SK-N-SH (cell line): ENCODE measurements around the gene ARID1B. TPM values are rescaled to one million over a fixed set of nuclear protein-coding genes. Genes with fewer than 3 reads are reported as not detected.

ENCODE experiments used
- CTCF ChIA-PET: fragments of 300-600, 350-600 bp; formaldehyde crosslinking; extraction: SDS; loops from one replicate; lab custom pipeline; 2021; lab: Yijun Ruan, JAX
- POLR2A ChIA-PET: fragments of 350-600 bp; sonication (Branson Sonifier 250); formaldehyde crosslinking; extraction: SDS; loops from one replicate; lab custom pipeline; 2020; ENCODE audit warnings: antibody characterized with exemption, inconsistent platforms; lab: Yijun Ruan, JAX
- DNase-seq: peaks from one replicate; pipeline ENCODE4 v3.0.0; 2012
- H2AFZ ChIP-seq: fragments of 200-600 bp; sonication (generic); 2 replicates; pipeline ENCODE4 v1.8.1; 2016; ENCODE audit warnings: antibody characterized with exemption, mild to moderate bottlenecking, low read depth
- H3F3A ChIP-seq: fragments of 200-600 bp; sonication (generic); replicated peaks from 2 replicates; pipeline ENCODE3; 2016; ENCODE audit warnings: antibody characterized with exemption, mild to moderate bottlenecking; ENCODE audit not compliant: insufficient read depth
- H3K27ac ChIP-seq, 2 experiments: fragments of 200-500 bp in 1 of 2; fragments of 200-600 bp in 1 of 2; sonication (Bioruptor generic) in 1 of 2; sonication (generic), shearing (Covaris generic) in 1 of 2; 2 replicates each; pipeline versions ENCODE4 v1.5.1 to v1.6.1; 2014 to 2016; ENCODE audit warnings: low read depth in 2 of 2, inconsistent platforms in 1 of 2, low read length in 1 of 2, mild to moderate bottlenecking in 1 of 2, mixed read lengths in 1 of 2
- H3K27me3 ChIP-seq: fragments of 200-600 bp; sonication (generic), shearing (Covaris generic); 2 replicates; pipeline ENCODE4 v1.6.1; 2016; ENCODE audit warnings: mixed run types; ENCODE audit not compliant: insufficient read depth
- H3K36me3 ChIP-seq, 2 experiments: fragments of 200-500 bp in 1 of 2; fragments of 200-600 bp in 1 of 2; sonication (Bioruptor generic) in 1 of 2; sonication (generic) in 1 of 2; replicated peaks in 1 of 2; 2 replicates each; pipeline versions ENCODE3 to v1.5.1; 2014 to 2016; ENCODE audit warnings: low read length in 1 of 2, mild to moderate bottlenecking in 1 of 2; ENCODE audit not compliant: insufficient read depth in 2 of 2, control insufficient read depth in 1 of 2
- H3K4me1 ChIP-seq, 2 experiments: fragments of 200-500 bp in 1 of 2; fragments of 200-600 bp in 1 of 2; sonication (Bioruptor generic) in 1 of 2; sonication (generic), shearing (Covaris generic) in 1 of 2; 2 replicates each; pipeline versions ENCODE4 v1.5.1 to v1.6.1; 2014 to 2016; ENCODE audit warnings: low read depth in 1 of 2, low read length in 1 of 2, mixed run types in 1 of 2; ENCODE audit not compliant: insufficient read depth in 2 of 2, control insufficient read depth in 1 of 2
- H3K4me2 ChIP-seq: fragments of 200-600 bp; sonication (generic), shearing (Covaris generic); 2 replicates; pipeline ENCODE4 v1.6.1; 2017; ENCODE audit warnings: mixed run types
- H3K4me3 ChIP-seq, 2 experiments: fragments of 200-500 bp in 1 of 2; fragments of 200-600 bp in 1 of 2; sonication (Bioruptor generic) in 1 of 2; sonication (generic), shearing (Covaris generic) in 1 of 2; 2 replicates each; pipeline versions ENCODE4 v1.5.1 to v1.8.1; 2014 to 2016; ENCODE audit warnings: low read depth in 2 of 2, inconsistent platforms in 1 of 2, low read length in 1 of 2, mild to moderate bottlenecking in 1 of 2, mixed read lengths in 1 of 2, moderate library complexity in 1 of 2
- H3K79me2 ChIP-seq: fragments of 200-600 bp; sonication (generic); 2 replicates; pipeline ENCODE4 v1.8.1; 2017; ENCODE audit warnings: mild to moderate bottlenecking; ENCODE audit not compliant: insufficient read depth
- H3K9ac ChIP-seq: fragments of 200-600 bp; sonication (generic); 2 replicates; pipeline ENCODE4 v1.6.1; 2017; ENCODE audit warnings: mixed run types
- H3K9me2 ChIP-seq: fragments of 200-600 bp; sonication (generic); 2 replicates; pipeline ENCODE4 v1.6.1; 2017; ENCODE audit warnings: mixed run types
- H3K9me3 ChIP-seq: fragments of 200-600 bp; sonication (generic); 2 replicates; pipeline ENCODE4 v1.6.1; 2017; ENCODE audit warnings: mixed run types, mild to moderate bottlenecking, moderate library complexity
- H4K20me1 ChIP-seq: fragments of 200-600 bp; sonication (generic); 2 replicates; pipeline ENCODE4 v1.6.1; 2017; ENCODE audit warnings: mild to moderate bottlenecking, mixed run types; ENCODE audit not compliant: insufficient read depth
- FOXJ3 ChIP-seq: sonication (generic); formaldehyde crosslinking; IDR thresholded peaks from 2 replicates; pipeline ENCODE4 v1.5.1; 2020; ENCODE audit warnings: mild to moderate bottlenecking, missing genetic modification reagents
- GABPA ChIP-seq: IDR thresholded peaks from 2 replicates; pipeline ENCODE4 v1.4.0; 2012; ENCODE audit warnings: low read depth, mild to moderate bottlenecking
- IRF3 ChIP-seq: fragments of 150-350 bp; IDR thresholded peaks from 2 replicates; pipeline ENCODE4 v1.6.1; 2016; ENCODE audit warnings: mild to moderate bottlenecking, low read depth, low read length
- MAX ChIP-seq: IDR thresholded peaks from 2 replicates; pipeline ENCODE4 v1.4.0; 2012; ENCODE audit warnings: low read depth
- MEF2A ChIP-seq: IDR thresholded peaks from 2 replicates; pipeline ENCODE4 v1.4.0; 2012; ENCODE audit warnings: low read depth, borderline replicate concordance
- RAD21 ChIP-seq: IDR thresholded peaks from 2 replicates; pipeline ENCODE4 v1.6.1; 2012; ENCODE audit warnings: mild to moderate bottlenecking, low read length
- RFX5 ChIP-seq: IDR thresholded peaks from 2 replicates; pipeline ENCODE4 v1.6.1; 2012; ENCODE audit warnings: mild to moderate bottlenecking, improper control_type of control experiment, low read length
- SMC3 ChIP-seq: IDR thresholded peaks from 2 replicates; pipeline ENCODE4 v1.6.1; 2012; ENCODE audit warnings: low read depth, low read length, improper control_type of control experiment
- TCF12 ChIP-seq: IDR thresholded peaks from 2 replicates; pipeline ENCODE4 v1.4.0; 2012
- USF2 ChIP-seq: fragments of 150-350 bp; IDR thresholded peaks from 2 replicates; pipeline ENCODE4 v1.6.1; 2017; ENCODE audit warnings: antibody characterized with exemption, low read length, low read depth, borderline replicate concordance
- WGBS: methylation state at CpG from one replicate; pipeline ENCODE4 v1.1.6; 2017; ENCODE audit warnings: low lambda C conversion rate; 5-methylcytosine and 5-hydroxymethylcytosine counted together
- polyA plus RNA-seq, 3 experiments: library from polyadenylated mRNA; depleted of rRNA; stranded (reverse); fragments of >200 nt; gene quantifications; 2 replicates each; pipeline ENCODE4 v1.2.3, GENCODE V29; 2012

ARID1B gene
- polyA plus RNA-seq, 1 of the 3 experiments (the other 2 are of a cell fraction) = 13.6 TPM

GRCh38 chr6:156931283-156931682 is 154.1 kb downstream of the ARID1B start:
- H4K20me1 ChIP-seq = peaks cover 38% of the 10 kb centered on the region
- peaks cover 0 to 6% of the 10 kb centered on the region in 2 experiments for H3K36me3 ChIP-seq
- H3K4me3 ChIP-seq = no peak overlapping the region
- no peak overlapping the region for H3K27ac ChIP-seq
- H3K4me1 ChIP-seq = peaks cover 8% of the 10 kb centered on the region in 2 experiments; a peak in 3 of 4 replicates
- no peak overlapping the region for H3K4me2 ChIP-seq
- ChIA-PET POLR2A (no interaction called here), CTCF (no interaction called here)
- peaks cover 2% of the 10 kb centered on the region for H3F3A ChIP-seq
- DNase-seq = no peak
- no peaks in the 10 kb centered on the region for H3K27me3 ChIP-seq
- 94% methylated on average over 3 of the region's 3 CpGs for WGBS
- H3K79me2 ChIP-seq = peaks cover 92% of the 10 kb centered on the region
- H3K9ac ChIP-seq = no peak overlapping the region
- no peaks in the 10 kb centered on the region for H3K9me3 ChIP-seq
- no peak overlapping the region for H2AFZ ChIP-seq
- no peaks in the 10 kb centered on the region for H3K9me2 ChIP-seq
- no peak for TF ChIP-seq USF2
- no peak for TF ChIP-seq TCF12
- no peak for TF ChIP-seq MAX
- TF ChIP-seq GABPA = no peak
- no peak for TF ChIP-seq FOXJ3 (CRISPR knock-in tag)
- no peak for TF ChIP-seq RFX5
- TF ChIP-seq, all 33 proteins: peak for 0

- H3K4me1 ChIP-seq = peaks cover 8% of the 10 kb centered on the region in 2 experiments; a peak in 3 of 4 replicates
- POLR2A ChIA-PET = no interaction called here
- TF ChIP-seq RAD21 (peak; percentile 56), SMC3 (peak; percentile 29; the same call in 1 of the 2 replicates), MEF2A (no peak)
- no peak overlapping the region for H2AFZ ChIP-seq
- peaks cover 8% of the 10 kb centered on the region for H3F3A ChIP-seq
- H3K27me3 ChIP-seq = no peaks in the 10 kb centered on the region
- no peak for DNase-seq
- H3K9me2 ChIP-seq = no peaks in the 10 kb centered on the region
- no peak overlapping the region for H3K9ac ChIP-seq
- CTCF ChIA-PET = interaction anchor here (0.6 to 1.9 kb wide), 13 partner anchors 9 to 162 kb away, joined by 3 to 7 read pairs (median 4); no protein-coding TSS in a partner anchor
- WGBS = 82% methylated on average over 7 of the region's 7 CpGs
- no peak overlapping the region for H3K4me3 ChIP-seq
- H3K9me3 ChIP-seq = no peaks in the 10 kb centered on the region
- H3K27ac ChIP-seq = peak overlapping the region in 1 of 2 experiments; percentile 12; a peak in 1 of 4 replicates
- H4K20me1 ChIP-seq = peaks cover 43% of the 10 kb centered on the region
- peaks cover 92% of the 10 kb centered on the region for H3K79me2 ChIP-seq
- peaks cover 0 to 16% of the 10 kb centered on the region in 2 experiments for H3K36me3 ChIP-seq
- H3K4me2 ChIP-seq = no peak overlapping the region
These were observed 156.3 kb downstream of the ARID1B start for GRCh38 chr6:156933201-156934068.

- H3K36me3 ChIP-seq = peaks cover 0 to 19% of the 10 kb centered on the region in 2 experiments
- no peaks in the 10 kb centered on the region for H3K27me3 ChIP-seq
- H3K4me1 ChIP-seq = peaks cover 8% of the 10 kb centered on the region in 2 experiments; a peak in 3 of 4 replicates
- no peaks in the 10 kb centered on the region for H3K9me2 ChIP-seq
- no peak overlapping the region for H3K27ac ChIP-seq
- ChIA-PET POLR2A (no interaction called here), CTCF (interaction anchor here (0.6 to 1.6 kb wide), 7 partner anchors 8 to 163 kb away, joined by 3 to 4 read pairs (median 3); no protein-coding TSS in a partner anchor)
- no peak overlapping the region for H2AFZ ChIP-seq
- H4K20me1 ChIP-seq = peaks cover 50% of the 10 kb centered on the region
- no peak overlapping the region for H3K4me2 ChIP-seq
- 96% methylated on average over 2 of the region's 2 CpGs for WGBS
- H3F3A ChIP-seq = peaks cover 8% of the 10 kb centered on the region
- H3K9ac ChIP-seq = no peak overlapping the region
- DNase-seq = no peak
- no peaks in the 10 kb centered on the region for H3K9me3 ChIP-seq
- H3K4me3 ChIP-seq = no peak overlapping the region
- TF ChIP-seq IRF3 = no peak
- H3K79me2 ChIP-seq = peaks cover 92% of the 10 kb centered on the region
These were observed 156.9 kb downstream of the ARID1B start for GRCh38 chr6:156934069-156934460.
